Spleen (tissue), 7 donors: ENCODE measurements around the gene VWA3B.

ENCODE experiments used
- POLR2AphosphoS5 ChIP-seq, 3 donors: sonication (generic); formaldehyde crosslinking; IDR thresholded peaks; one replicate each; pipeline ENCODE4 v1.5.1; 2017; ENCODE audit warnings: antibody characterized with exemption in 3 of 3
- TF ChIP-seq, protein P1 (sequence below), 11 experiments: fragments of 200-600 bp in 7 of 11; fragments of 450-650 bp in 4 of 11; sonication (generic) in 4 of 11; IDR thresholded peaks in 8 of 11; conservative IDR thresholded peaks in 3 of 11; 1 replicate in 7 of 11; 2 replicates in 4 of 11; pipeline versions ENCODE4 v1.4.0 to v1.8.0; 2016 to 2021; ENCODE audit warnings: antibody characterized with exemption in 11 of 11, inconsistent platforms in 4 of 11, mild to moderate bottlenecking in 1 of 11
- donor health status: DM: no; HTN: no; CAD: no; lungs with moderate emphysema.
- donor health status: DM: no; HTN: no; CAD: no.
- donor health status: DM: no; HTN: no; CAD: no.

DNA sequence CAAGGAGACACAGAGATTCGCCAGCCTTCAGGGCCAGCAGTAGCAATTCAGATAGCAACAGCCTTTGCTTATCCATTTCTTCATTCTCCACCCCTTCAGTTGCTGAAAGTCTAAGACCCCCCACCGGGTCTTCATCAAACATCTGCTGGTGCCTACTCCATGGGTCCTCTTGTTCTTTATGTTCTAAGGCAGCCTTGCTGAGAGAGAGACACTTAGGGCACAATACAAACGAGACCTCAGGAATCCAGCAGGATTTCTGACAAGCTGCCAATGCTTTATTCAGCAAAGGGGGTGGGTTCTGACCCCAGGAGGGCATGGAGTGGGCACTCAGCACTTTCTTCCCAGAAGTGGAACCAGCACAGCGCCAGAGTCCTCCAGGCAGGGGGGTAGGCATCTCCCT, 223.0 kb downstream of the VWA3B start:
- no peak for TF ChIP-seq POLR2AphosphoS5 (IDR thresholded peaks at IDR 0.05)
- TF ChIP-seq, protein P1, sequence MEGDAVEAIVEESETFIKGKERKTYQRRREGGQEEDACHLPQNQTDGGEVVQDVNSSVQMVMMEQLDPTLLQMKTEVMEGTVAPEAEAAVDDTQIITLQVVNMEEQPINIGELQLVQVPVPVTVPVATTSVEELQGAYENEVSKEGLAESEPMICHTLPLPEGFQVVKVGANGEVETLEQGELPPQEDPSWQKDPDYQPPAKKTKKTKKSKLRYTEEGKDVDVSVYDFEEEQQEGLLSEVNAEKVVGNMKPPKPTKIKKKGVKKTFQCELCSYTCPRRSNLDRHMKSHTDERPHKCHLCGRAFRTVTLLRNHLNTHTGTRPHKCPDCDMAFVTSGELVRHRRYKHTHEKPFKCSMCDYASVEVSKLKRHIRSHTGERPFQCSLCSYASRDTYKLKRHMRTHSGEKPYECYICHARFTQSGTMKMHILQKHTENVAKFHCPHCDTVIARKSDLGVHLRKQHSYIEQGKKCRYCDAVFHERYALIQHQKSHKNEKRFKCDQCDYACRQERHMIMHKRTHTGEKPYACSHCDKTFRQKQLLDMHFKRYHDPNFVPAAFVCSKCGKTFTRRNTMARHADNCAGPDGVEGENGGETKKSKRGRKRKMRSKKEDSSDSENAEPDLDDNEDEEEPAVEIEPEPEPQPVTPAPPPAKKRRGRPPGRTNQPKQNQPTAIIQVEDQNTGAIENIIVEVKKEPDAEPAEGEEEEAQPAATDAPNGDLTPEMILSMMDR (IDR thresholded peaks at IDR 0.05 in 8 of 11, conservative IDR thresholded peaks at IDR 0.05 in 3 of 11), result no peak
